Lung microvascular endothelial cell (primary cell): Measurements from ENCODE around the gene PEX26. TPM values are rescaled to one million over a fixed set of nuclear protein-coding genes. Genes with fewer than 3 reads are reported as not detected.
"Not testable (repeated sequence)": the region's sequence is repeated elsewhere in the genome, so short reads cannot be mapped to it uniquely, and the experiment has no call there.

Experiments used
- DNase-seq, 2 donors: peaks; one replicate each; pipeline versions ENCODE4 v3.0.0 to v3.0.0-alpha.2; 2010; ENCODE audit warnings: low read depth in 2 of 2
- total RNA-seq: library from RNA; depleted of rRNA; stranded (reverse); fragments of >200 nt; gene quantifications from 2 replicates; pipeline ENCODE4 v1.2.1, GENCODE V29; 2014

The PEX26 gene
- total RNA-seq, 1 donor from 2014 or later, result 13.3 TPM

DNA sequence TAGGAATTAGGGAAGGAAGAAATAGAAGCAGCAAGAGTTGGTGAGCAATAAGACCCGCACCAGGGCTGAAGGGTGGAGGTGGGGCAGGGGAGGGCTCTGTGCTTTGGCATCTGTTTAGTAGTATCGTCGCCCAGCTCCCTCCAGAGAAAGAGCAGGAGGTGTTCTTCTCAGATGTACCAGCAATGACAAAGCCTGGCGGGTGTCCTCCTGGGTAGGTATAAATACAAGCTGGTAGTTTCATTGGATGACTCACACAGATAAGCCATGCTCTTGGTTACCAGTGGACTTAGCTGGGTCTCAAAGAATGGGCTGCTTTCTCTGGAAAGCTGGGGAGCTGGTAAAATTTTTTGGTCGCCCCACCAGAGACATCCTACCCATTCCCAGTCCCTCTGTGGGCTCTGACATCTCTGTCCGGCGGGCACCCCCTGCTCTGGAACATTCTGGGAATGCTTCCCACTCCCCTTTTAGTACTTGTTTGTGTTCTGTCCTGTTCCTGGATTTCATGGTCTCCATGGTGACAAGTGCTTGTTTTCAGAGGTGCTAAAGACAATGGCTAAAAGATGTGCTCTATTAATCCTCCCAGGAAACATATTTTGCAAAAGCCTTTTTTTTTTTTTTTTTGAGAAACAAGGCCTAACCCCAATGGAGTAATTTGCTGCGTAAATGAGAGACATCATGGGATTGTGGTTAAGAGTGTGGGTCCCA is 17.5 kb downstream of the PEX26 start:
- peak in 1 of 2 donors; percentile 79 for DNase-seq

DNA sequence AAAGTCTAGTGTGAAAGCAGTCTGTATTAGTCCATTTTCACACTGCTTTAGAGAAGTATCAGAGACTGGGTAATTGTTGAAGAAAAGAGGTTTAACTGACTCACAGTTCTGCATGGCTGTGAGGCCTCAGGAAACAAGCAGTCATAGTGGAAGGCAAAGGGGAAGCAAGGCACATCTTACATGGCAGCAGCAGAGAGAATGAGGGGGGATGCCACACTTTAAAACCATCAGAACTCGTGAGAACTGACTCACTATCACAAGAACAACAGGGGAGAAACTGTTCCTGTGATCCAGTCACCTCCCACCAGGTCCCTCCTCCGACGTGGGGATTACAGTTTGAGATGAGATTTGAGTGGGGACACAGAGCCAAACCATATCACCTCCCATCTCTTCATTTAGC is 19.0 kb downstream of the PEX26 start:
- DNase-seq, result no peak

DNA sequence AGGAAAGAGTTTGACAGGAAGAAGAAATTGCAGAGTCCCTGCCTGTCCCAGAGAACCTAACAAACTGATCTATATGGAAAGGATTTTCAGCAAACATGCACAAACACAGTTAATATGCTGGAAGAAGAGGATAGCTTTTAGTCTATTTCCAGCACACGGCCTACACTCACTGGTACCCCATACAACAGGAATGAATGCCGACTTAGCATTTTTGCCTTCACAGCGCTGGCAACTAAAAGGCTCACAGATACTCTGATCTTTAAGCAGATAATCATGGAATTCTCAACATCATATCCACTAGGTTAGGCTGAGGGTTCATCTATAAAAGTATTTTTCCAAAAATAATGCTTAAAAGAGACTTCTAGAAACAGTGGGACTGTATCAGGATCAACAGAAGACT is 23.0 kb downstream of the PEX26 start:
- DNase-seq, result no peak

DNA sequence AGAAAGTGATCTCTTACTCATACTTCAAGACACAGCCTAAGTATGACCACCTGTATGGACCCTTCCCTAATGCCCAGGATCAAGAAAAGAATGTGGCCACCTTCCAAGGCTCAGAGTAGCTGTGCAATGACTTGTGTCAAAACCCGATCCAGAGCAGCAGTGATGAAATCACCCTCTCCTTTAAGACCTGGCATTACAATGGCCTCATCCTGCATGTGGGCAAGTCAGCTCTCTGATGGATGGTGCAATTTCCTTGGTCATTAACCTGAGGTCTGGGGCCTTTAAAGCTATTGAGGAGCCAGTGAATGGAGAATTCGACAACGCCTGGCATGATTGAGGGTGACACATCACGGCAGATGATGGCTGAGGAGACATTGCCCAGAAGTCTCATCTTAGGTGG is 23.7 kb downstream of the PEX26 start:
- DNase-seq, result no peak

DNA sequence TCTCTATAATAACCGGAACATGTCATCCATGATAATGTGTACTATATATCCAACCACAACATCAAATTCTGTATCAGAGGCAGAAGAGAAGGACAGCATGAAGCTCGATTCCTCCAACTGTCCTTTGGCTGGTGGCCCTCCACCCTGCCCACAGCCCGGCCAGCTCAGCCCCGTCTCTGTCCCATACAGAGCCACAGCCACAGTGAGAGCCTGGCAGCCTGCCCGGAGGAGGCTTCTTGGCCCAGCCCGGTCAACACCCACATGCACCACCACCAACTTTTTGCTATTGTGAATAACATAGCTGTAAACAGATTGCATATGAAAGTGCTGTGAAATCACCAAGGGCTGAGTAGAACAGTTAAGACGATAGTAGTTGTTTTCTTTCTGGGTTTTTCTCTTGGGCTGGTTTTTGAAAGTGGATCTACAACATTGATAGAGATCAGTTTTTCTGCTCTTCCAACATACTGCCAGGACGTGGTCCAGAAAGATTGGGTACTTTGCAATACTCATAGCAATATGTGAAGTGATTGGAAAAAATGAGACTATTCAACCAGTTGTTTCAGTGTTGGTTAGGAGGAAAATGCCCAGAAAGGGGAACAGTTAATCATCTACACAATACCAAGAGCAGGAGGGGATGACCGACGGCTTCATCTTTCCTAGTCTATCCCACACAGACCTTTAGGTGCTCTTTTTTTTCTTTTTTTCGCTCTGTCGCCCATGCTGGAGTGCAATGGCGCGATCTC is 25.9 kb downstream of the PEX26 start:
- no peak for DNase-seq

DNA sequence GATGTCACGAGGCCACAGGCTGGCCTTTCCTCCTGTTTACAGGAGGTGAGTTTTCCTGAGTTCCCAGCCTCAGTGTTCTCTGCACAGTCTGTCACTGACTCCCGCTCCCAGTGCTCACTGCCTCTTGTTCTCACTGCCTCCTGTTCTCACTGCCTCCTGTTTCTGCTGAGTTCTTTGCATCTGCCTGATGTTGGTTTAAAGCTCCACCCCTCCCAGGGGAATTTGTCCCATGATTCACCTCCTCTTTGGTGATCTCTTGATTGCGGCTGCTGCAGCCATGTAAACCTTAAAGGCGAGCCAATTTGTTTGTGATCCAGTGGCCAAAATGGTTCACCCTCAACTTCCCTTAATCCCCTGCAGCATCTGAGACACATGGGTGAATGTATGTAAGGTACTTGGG is 26.8 kb downstream of the PEX26 start:
- DNase-seq, result no peak

DNA sequence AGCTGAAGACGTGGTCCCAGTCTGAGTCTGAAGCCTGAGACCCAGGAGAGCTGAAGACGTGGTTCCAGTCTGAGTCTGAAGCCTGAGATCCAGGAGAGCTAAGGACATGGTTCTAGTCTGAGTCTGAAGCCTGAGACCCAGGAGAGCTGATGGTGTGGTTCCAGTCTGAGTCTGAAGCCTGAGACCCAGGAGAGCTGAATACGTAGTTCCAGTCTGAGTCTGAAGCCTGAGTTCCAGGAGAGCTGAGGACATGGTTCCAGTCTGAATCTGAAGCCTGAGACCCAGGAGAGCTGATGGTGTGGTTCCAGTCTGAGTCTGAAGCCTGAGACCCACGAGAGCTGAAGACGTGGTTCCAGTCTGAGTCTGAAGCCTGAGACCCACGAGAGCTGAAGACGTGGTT is 28.2 kb downstream of the PEX26 start:
- DNase-seq, result not testable (repeated sequence)

DNA sequence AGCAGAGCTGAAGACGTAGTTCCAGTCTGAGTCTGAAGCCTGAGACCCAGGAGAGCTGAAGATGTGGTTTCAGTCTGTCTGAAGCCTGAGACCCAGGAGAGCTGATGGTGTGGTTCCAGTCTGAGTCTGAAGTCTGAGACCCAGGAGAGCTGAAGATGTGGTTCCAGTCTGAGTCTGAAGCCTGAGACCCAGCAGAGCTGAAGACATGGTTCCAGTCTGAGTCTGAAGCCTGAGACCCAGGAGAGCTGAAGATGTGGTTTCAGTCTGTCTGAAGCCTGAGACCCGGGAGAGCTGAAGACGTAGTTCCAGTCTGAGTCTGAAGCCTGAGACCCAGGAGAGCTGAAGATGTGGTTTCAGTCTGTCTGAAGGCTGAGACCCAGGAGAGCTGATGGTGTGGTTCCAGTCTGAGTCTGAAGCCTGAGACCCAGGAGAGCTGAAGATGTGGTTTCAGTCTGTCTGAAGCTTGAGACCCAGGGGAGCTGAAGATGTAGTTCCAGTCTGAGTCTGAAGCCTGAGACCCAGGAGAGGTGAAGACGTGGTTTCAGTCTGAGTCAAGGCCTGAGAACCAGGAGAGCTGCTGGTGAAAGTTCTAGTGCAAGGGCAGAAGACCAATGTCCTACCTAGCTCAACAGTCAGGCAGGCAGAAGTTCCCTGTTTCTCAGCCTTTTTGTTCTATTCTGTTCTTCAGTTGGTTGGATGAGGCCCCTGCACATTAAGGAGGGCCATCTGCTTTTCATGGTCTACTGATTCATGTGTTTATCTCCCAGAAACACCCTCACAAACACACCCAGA is 29.0 kb downstream of the PEX26 start:
- DNase-seq, result not testable (repeated sequence)

DNA sequence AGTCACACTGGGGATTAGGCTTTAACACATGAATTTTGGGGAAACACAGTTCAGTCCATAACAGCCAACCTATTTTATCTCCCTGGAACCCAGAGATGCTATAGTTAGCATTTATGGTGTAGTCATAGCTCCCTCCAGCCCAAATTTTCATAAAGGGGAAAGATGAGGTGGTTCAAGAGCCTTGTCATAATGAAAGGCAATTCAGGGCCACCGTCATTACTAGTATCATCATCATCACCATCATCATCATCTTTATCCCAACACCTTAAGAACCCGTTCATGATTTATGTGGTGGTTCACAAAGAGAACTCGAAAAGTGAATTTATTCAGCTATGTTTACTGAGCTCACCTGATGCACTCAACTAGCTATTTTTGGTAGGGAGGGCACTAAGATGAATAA is 30.4 kb downstream of the PEX26 start:
- no peak for DNase-seq

DNA sequence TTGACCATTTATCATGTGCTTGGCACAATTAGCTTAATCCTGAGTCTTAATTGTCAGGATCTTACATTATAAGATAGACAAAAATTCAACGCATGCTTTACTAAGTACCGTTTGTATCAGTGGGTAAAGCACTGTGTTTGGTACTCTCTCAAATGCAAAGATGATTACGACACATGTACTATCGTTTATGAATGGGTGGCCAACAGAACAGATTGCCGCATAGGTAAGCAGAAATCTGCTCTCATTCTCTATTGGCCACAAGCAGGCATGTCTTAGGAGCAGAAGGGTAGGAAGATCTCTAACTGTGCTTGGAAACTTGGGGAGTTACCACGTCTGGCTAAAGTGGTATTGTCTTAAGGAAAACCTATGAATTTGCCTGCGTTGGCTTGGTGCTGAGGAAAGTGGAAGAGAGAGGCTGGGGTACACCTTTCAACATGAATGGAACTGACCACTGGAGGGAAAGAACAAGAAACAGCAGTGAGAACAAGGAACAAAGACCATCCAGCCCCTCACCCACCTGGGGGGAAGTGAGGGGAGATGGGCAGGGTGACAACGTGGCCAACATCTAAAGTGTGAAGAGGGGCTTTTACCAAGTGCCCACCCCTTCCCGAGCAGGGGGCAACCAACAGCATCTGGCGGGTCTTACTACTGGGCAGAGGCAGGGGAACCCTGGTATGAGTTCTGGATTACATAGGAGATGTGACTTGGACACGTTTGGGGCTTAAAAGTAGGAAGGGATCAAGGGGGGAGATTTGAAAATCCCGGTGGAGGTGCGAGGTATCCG is 31.8 kb downstream of the PEX26 start:
- DNase-seq, result no peak

DNA sequence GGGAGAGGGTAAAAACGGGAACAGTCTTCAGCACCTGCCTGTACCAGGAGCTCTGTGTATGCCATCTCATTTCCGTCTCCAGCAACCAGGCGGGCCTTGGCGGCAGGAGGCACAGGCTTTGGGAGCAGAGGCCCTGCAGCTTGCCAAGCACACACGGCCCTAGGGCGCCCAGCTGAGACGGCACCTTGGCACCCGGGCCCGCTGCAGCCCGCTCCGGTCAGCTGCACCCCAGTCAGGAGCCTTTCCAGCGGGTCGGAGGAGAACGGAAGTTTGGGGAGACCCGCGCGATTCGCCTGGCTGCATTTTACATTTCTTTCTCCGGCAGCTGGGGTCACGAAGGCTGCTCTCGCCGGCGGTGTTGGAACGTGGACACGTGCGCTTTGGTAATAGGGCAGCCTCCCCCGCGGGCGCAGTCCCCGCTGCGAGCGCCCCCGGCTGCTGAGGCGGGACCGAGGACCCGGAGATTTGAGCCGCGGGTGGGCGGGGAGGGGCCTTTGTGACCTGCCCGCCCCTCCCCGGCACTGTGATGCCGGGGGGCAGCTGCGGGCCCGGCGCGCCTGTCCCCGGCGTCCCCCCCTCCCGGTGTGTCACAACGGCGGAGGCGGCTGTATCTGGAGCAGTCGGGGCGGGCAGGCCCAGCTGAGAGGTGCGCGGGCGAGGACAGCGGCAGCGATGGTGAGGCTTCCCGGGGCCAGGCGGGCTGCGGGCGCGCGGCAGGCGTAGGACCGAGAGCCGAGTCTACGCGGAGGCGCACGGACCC is 32.6 kb downstream of the PEX26 start, which contains the start of gene TUBA8:
Gene TUBA8 (plus strand): TSS at position 616 of the 760 bp plus-strand sequence. CDS start 57 bp downstream, at position 673.
- DNase-seq, result peak; percentile 39 to 45

DNA sequence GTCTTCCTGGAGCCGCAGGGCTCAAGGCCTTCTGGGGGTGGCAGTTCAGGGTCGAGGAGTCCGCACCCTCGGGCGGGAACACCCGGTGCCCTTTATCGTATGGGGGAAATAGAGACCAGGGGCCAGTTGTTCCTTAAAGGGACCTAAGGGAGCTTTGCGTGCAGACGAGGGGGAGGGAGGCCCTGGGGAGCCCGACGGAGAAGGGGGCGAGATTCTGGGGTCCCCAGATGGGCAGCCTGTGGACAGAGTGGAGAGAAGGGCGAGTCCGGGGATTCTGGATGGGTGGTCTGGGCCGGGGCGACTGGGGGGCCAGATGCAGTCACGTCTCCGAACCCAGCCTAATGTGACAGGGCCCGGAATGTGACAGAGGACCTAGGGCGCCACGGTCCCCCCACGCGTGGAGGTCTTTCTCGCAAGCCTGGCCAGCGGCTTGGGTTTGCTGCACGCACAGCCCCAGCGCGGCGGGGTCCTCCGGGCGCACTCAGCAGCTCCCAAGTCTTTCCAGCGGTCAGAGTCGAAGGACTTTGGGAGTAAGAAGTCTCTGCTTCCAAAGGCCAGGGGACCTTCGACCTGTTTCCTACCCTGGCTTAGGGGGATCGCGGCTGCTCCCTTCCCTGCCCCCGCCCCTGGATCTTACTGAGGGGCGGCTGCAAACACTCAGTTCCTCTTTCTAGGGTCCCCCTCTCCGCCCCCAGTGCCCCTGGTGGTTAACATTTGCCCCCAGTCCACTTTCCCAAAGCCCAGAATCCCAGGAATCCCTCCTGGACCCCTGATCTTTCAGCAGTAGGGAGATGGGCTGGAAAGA is 33.4 kb downstream of the PEX26 start:
- no peak for DNase-seq

DNA sequence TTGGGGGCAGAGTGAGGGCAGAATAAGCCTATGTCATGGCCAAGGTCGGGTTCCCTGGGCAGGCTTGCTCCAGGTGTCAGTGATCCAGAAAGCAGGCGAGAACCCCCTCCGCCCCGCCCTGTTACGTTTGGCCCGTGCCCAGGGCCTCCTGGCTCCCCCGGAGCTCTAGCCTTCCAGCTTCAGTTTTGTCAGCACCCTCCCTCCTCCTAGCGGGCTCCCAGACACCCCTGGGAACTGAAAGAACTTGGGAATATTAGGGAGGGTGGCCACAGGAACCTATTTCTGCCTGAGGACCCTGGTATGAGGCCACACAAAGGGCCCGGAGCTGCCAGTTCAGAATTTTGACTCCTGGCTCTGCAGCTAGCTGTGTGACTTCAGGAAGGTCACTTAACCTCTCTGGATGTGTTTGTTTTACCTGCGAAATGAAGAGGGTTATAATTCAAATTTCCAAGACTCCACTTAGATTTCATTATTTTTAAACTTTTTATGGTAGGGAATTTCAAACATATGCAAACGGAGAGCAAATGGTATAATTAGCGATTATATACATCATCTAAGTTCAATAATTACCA is 34.1 kb downstream of the PEX26 start:
- no peak for DNase-seq

DNA sequence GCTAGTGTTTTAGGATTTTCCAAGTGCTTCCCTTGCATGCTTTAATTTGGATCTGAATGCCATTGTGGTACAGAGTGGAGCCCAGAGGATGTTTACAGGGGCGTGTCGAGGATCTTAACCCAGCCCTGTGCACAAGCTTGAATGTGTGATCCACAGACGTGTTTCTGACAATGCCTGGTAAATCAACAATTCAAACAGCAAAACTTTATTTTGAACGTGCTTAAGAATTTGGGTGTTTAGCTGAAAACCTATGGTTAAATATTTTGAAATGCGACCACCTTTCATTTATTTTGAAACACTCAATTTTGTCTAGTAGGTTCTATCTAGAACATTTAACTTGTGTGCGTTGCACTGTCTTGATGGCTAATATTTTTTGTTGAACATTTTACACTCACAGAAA is 34.6 kb downstream of the PEX26 start:
- no peak for DNase-seq

DNA sequence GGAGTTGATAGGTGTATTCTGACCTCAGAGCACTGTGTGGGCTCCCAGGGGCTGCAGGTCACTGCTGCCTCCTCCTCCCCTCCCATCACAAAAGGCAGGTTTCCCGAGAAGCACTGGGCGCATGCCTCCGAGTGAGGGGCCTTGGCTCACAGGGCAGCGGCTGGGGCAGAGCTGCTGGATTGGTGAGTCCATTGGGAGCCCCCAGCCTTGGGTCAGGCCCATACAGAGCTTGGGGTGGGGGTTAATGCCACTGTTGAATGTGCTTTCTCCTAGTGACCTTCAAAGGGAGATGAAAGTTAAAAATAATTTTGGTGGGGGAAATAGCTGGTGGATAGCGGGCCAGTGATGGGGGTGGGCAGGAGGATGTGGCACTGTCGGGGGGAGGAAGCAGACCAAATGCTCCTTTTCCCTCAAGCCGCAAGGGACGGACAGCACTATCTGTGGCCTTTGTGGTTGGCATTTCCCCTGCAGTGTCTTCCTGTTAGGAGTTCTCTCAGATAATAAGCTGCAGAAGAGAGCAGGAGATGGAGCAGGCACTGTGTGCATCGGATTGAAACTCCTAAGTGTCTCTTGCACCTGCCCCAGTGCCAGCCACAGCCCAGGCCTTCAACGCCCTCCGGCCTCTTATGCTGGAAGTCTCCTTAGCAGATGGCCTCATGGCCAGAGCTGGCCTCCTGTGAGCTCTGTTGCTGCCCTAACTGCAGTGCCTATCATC is 36.0 kb downstream of the PEX26 start:
- no peak for DNase-seq

DNA sequence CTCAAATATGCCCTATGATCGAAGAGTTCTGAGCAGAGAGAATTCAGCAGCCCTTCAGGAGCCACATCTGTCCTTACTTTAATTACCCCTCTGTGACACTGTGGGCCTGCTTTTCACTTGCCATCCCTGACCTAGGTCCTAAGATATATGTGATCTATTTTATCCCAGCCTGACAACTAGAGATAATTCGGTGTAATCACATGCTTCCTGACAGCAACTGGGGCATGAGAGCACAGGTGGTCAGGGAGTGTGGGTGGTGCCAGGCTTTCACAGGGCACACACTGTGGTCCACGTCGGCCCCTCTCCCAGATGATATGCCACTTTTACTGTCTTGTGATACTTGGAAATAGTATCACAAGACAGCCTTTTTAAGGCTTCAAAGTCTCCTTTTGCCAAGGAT is 36.7 kb downstream of the PEX26 start:
- no peak for DNase-seq

DNA sequence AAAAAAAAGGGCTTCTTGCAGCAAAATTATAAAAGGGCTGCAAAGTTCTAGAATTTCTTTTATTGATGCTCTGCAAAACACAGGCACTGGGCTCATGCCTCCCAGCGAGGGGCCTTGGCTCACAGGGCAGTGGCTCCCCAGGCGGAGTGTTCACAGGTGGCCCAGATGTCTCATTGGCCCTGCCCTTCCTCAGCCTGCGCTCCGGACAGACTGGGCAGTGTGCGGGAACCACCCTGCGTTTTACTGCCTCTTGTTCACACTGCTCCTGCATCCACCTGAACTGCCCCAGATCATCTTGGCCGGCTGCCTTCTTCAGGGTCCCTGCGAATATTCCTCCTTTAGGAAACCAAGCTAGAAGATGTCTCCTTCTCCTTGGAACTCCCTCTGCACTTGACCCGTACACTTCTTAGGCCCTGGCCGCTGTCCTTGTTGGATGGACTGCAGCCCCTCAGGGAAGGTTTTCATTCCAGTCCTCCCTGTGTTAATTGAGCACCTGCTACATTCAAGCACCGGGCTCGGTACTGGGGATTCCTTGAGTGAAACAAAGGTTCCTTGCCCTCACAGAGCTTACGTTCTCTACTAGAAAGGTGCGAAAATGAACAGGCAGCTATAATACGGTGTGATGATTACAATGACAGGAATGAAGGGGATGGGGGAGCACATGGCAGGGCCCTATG is 37.3 kb downstream of the PEX26 start:
- DNase-seq, result no peak

DNA sequence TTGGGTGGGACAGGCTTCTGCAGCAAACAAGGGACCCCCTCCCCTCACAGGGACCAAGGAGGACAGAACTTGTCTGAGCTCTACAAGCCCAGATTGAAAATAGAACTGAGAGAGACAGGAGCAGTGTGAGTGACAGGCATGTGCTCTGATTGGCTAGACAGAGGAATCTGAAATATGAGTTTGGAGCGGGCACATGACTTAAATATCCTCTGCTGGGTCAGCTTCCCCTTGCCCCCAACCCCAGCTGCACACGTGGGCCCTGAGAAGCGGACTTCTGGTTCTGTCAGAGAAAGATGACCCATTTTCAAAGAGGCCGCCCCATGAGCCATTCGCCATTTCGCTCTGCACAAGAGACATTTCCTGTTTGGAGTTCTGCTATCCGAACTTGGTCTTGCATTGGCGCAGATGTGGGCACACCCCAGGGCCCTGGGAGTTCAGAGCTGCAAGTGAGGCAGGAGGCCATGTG is 38.1 kb downstream of the PEX26 start:
- no peak for DNase-seq
